K562 (cell line): Measurements from ENCODE around the gene MPC1. TPM values are rescaled to one million over a fixed set of nuclear protein-coding genes. Genes with fewer than 3 reads are reported as not detected.

Experiments
- AFF4 ChIP-seq: sonication (generic); formaldehyde crosslinking; IDR thresholded peaks from 2 replicates; pipeline ENCODE4 v1.8.0; 2023; ENCODE audit warnings: mild to moderate bottlenecking, missing genetic modification reagents
- EZH2 ChIP-seq: IDR thresholded peaks from 2 replicates; pipeline ENCODE4 v1.6.1; 2012; ENCODE audit warnings: low read depth, mild to moderate bottlenecking, inconsistent platforms, low read length, borderline replicate concordance
- SNIP1 ChIP-seq: fragments of 450-650 bp; IDR thresholded peaks from 2 replicates; pipeline ENCODE4 v1.7.1; 2017; ENCODE audit warnings: low read depth, mild to moderate bottlenecking
- polyA plus RNA-seq, 8 experiments: library from polyadenylated mRNA; depleted of rRNA in 4 of 8; stranded (reverse) in 5 of 8; unstranded in 3 of 8; fragments of >200 nt; fragmentation: Nextera tagmentation in 2 of 8; fragmentation: Illumina TruSeq in 1 of 8; extraction: Ambion mirVana in 2 of 8; extraction: Trizol in 1 of 8; gene quantifications; 2 replicates each; pipeline versions ENCODE4 v1.2.1 to v1.2.3, GENCODE V29; 2011 to 2014; ENCODE audit warnings: inconsistent platforms in 1 of 8, missing spikeins in 1 of 8
- total RNA-seq, 7 experiments: library from RNA; depleted of rRNA in 6 of 7; stranded (reverse); fragments of >200 nt in 6 of 7; fragmentation: Illumina TruSeq in 2 of 7; extraction: Trizol in 2 of 7; gene quantifications; 2 replicates each; pipeline versions ENCODE4 v1.2.1 to v1.2.3, GENCODE V29; 2011 to 2021; ENCODE audit warnings: low replicate concordance in 1 of 7
- TF ChIP-seq, protein P1 (sequence below): fragments of 450-650 bp; IDR thresholded peaks from 2 replicates; pipeline ENCODE4 v1.6.1; 2016; ENCODE audit warnings: mild to moderate bottlenecking, moderate library complexity

The MPC1 gene
- total and polyA plus RNA-seq, 9 of the 15 experiments (the other 6 are each of a cell fraction or from before 2014, with no cell fraction given), result 78.6 to 185 (median 138) TPM

DNA sequence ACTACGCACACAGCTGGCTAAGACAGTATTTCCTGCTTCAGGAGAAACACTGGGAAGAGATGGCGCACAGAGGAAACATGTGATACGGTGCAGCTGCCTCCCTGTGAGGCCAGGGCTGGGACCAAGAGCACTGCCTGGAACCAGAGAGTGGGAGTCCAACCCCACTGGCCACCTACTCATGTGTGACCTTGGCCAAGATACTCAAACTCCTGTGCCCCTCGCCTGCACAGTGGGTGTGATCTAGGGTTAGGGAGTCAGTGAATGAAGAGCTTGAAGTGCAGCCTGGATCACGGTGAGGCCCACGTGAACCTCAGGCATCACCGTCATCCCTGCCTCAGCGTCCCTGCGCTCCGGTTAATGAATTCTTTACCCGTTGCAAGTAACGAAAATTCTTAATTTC lies 41.7 kb upstream of the MPC1 start (continued):
- TF ChIP-seq AFF4 (CRISPR knock-in tag) (no peak), EZH2 (no peak), SNIP1 (no peak)
- TF ChIP-seq, protein P1, sequence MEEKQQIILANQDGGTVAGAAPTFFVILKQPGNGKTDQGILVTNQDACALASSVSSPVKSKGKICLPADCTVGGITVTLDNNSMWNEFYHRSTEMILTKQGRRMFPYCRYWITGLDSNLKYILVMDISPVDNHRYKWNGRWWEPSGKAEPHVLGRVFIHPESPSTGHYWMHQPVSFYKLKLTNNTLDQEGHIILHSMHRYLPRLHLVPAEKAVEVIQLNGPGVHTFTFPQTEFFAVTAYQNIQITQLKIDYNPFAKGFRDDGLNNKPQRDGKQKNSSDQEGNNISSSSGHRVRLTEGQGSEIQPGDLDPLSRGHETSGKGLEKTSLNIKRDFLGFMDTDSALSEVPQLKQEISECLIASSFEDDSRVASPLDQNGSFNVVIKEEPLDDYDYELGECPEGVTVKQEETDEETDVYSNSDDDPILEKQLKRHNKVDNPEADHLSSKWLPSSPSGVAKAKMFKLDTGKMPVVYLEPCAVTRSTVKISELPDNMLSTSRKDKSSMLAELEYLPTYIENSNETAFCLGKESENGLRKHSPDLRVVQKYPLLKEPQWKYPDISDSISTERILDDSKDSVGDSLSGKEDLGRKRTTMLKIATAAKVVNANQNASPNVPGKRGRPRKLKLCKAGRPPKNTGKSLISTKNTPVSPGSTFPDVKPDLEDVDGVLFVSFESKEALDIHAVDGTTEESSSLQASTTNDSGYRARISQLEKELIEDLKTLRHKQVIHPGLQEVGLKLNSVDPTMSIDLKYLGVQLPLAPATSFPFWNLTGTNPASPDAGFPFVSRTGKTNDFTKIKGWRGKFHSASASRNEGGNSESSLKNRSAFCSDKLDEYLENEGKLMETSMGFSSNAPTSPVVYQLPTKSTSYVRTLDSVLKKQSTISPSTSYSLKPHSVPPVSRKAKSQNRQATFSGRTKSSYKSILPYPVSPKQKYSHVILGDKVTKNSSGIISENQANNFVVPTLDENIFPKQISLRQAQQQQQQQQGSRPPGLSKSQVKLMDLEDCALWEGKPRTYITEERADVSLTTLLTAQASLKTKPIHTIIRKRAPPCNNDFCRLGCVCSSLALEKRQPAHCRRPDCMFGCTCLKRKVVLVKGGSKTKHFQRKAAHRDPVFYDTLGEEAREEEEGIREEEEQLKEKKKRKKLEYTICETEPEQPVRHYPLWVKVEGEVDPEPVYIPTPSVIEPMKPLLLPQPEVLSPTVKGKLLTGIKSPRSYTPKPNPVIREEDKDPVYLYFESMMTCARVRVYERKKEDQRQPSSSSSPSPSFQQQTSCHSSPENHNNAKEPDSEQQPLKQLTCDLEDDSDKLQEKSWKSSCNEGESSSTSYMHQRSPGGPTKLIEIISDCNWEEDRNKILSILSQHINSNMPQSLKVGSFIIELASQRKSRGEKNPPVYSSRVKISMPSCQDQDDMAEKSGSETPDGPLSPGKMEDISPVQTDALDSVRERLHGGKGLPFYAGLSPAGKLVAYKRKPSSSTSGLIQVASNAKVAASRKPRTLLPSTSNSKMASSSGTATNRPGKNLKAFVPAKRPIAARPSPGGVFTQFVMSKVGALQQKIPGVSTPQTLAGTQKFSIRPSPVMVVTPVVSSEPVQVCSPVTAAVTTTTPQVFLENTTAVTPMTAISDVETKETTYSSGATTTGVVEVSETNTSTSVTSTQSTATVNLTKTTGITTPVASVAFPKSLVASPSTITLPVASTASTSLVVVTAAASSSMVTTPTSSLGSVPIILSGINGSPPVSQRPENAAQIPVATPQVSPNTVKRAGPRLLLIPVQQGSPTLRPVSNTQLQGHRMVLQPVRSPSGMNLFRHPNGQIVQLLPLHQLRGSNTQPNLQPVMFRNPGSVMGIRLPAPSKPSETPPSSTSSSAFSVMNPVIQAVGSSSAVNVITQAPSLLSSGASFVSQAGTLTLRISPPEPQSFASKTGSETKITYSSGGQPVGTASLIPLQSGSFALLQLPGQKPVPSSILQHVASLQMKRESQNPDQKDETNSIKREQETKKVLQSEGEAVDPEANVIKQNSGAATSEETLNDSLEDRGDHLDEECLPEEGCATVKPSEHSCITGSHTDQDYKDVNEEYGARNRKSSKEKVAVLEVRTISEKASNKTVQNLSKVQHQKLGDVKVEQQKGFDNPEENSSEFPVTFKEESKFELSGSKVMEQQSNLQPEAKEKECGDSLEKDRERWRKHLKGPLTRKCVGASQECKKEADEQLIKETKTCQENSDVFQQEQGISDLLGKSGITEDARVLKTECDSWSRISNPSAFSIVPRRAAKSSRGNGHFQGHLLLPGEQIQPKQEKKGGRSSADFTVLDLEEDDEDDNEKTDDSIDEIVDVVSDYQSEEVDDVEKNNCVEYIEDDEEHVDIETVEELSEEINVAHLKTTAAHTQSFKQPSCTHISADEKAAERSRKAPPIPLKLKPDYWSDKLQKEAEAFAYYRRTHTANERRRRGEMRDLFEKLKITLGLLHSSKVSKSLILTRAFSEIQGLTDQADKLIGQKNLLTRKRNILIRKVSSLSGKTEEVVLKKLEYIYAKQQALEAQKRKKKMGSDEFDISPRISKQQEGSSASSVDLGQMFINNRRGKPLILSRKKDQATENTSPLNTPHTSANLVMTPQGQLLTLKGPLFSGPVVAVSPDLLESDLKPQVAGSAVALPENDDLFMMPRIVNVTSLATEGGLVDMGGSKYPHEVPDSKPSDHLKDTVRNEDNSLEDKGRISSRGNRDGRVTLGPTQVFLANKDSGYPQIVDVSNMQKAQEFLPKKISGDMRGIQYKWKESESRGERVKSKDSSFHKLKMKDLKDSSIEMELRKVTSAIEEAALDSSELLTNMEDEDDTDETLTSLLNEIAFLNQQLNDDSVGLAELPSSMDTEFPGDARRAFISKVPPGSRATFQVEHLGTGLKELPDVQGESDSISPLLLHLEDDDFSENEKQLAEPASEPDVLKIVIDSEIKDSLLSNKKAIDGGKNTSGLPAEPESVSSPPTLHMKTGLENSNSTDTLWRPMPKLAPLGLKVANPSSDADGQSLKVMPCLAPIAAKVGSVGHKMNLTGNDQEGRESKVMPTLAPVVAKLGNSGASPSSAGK, result no peak
